HG02840 (cell line): ENCODE measurements around the gene KDM4C.
"Not testable (repeated sequence)": the region's sequence is repeated elsewhere in the genome, so short reads cannot be mapped to it uniquely, and the experiment has no call there.

Experiments used
- ATAC-seq: cut with Tn5 transposase; IDR thresholded peaks from one replicate; pipeline ENCODE4 v1.9.1; 2021; ENCODE audit warnings: mild to moderate bottlenecking, moderate library complexity, moderate number of reproducible peaks; ENCODE audit not compliant: unreplicated experiment, low FRiP score

KDM4C gene

DNA sequence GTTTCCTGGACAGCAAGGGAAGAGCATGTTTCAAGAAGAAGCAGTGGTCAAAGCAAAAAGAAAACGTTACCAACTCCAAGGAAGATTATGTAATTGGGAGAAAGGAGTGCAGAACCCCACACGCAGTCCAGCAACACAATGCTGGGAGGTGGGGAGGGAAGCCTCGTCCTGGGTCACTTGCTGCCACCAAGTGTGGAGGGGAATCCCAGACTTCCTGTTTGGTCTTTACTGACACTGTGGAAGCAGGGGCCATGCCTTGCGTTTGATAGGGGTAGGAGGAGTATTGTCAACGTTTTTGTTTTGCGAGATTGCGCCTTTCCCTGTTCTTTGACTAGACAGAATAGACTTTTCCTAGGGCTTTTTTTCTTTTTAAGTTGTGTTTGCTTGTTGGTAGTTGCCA is 421.0 kb downstream of the KDM4C start:
- no peak for ATAC-seq

DNA sequence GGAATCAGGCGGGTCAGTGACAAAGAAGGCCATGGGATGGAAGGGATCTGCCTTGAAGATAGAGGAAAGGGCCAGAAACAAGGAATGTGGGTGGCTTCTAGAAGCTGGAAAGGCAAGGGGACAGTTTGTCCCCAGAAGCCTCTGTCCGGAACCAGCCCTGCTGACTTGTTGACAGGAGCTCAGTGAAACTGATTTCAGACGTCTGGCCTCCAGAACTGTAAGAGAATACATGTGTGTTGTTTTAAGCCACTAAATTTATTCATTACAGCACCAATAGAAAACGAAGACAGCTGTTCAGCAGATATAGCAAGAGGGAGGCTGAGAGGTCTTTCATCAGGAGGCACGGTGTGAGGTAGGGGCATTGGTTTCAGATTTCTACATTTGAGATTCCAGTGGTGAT is 422.5 kb downstream of the KDM4C start:
- ATAC-seq: no peak

DNA sequence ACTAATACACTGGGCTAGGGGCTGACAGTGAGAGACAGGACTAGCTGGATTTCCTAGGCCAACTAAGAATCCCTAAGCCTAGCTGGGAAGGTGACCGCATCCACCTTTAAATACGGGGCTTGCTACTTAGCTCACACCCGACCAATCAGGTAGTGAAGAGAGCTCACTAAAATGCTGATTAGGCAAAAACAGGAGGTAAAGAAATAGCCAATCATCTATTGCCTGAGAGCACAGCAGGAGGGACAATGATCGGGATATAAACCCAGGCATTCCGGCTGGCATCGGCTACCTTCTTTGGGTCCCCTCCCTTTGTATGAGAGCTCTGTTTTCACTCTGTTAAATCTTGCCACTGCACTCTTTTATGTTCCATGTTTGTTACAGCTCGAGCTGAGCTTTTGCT is 425.4 kb downstream of the KDM4C start:
- not testable (repeated sequence) for ATAC-seq

DNA sequence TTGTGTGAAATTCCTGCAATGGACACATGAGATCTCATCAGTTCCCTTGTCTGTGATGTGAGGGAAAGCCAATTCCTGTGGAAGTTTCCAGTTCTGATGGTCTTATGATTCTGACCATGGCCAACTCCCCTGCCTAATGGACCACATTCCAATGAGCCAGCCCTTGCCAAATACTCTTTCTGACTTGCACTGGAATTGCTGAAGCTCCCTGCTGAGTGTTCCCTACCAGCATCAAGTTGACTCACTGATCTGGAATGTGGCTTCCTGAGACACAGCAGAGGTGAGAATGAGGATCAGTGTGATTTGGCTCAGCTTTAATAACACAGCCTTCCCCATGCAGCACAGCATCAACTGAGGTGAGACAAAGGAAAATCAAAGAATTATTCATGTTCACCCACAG is 427.8 kb downstream of the KDM4C start:
- ATAC-seq: no peak

DNA sequence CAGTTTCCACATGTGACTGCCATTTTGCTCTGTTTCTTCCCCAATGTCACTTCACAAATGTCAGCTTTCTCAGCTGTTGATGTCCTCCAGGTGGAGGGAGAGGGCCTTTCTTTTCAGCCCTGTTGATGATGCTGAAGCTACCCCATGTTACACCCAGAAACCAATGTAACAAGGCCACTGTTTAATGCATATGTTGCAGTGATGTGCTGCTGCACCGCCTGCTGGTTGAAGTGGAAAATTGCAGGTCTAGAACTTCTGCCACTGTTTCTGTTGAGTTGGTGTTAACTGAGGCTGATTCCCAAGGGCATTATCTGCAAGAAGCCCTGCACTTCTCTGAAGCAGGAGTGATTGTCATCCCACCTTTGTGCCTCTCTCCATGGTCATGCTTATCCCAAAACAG is 428.4 kb downstream of the KDM4C start:
- ATAC-seq: no peak

DNA sequence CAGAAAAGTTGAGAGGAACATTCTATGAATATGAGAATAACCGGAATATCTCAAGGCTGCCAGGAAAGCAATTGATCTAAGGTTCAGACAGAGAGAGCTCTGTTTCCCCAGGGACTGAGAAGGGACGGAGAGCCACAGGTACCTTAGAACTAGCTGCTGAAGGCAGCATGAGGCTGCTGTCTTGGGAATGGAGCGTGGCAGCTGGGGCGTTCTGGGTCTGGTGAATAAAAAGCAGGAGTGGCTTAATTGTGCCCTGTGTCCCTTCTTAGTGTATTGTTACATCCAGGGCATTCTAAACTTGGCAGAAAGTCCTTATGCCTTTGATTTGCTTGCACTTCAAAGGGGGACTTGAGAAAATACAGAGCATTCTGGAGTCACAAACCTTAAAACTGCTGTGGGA is 434.5 kb downstream of the KDM4C start:
- no peak for ATAC-seq

DNA sequence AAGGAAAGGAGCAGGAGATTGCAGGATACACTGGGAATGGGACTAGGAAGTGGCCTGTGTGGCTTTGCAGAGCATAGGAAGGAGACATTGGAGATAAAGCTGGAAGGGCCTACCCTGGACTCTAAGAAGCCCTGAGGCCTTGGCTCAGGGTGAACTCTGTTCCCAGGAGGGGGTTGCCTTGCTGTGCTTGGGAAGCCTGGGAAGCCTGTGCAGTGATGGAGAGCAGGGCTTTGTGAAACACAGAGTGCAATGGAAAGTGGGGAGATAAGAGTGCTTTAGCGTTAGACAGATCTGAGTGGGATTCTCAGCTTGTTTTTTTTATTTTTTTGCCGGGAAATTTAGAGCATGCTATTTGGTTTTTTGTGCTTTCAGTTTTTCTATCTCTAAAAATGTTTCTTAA is 437.8 kb downstream of the KDM4C start:
- ATAC-seq: no peak

DNA sequence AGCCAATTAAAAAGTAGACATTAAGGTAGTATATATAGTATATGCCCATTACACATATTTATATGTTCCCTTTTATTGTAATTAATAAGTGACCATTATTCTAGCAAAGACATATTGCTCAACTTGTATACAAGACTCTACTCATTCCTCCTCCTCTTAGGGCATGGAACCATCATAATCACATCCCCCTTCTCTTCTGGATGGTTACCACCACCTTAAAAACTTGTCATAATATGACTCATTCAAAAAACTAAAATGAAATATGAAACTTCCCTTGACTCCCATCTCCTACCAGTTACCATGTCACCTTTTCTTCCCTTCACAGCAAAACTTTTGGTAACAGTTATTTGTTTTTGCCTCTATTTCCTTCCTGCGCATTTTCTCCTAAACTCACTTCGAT is 438.7 kb downstream of the KDM4C start:
- ATAC-seq: no peak

DNA sequence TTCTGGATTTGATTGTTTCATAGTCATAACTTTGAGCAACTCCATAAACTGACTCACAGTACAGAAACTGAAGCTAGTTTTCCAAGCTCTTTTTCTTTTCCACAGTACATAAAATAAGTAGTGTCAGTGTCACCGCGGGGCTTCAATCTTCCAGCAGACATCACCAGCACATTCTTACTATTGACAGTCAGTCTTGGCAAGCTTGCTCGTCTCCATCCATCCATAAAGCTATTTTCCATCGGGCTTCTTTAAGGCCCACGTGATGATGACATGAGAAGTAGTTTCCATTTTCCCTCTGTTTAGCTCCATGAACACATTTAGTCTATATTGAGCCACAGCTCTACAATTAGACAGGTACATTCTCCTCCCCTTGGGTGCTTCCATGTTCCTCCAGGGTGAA is 443.4 kb downstream of the KDM4C start:
- no peak for ATAC-seq

DNA sequence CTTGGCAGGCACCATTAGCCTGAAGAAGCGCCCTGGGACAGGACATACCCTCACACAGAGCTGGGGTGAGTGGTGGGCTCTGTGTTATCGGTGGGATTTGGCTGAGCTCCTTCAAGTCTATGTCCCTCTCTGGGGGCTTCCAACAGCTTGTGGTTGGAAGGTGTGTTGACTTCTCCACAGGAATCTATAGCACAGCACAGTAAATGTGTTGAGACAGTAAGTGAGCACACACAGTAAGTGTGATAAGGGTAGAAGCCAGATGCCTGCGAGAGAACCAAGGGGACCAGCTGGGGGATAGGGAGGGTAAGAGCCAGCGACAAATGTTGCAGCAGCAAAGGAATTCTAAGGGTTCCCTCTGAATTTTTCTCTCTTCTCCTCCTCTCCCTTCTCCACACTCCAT is 448.0 kb downstream of the KDM4C start:
- no peak for ATAC-seq

DNA sequence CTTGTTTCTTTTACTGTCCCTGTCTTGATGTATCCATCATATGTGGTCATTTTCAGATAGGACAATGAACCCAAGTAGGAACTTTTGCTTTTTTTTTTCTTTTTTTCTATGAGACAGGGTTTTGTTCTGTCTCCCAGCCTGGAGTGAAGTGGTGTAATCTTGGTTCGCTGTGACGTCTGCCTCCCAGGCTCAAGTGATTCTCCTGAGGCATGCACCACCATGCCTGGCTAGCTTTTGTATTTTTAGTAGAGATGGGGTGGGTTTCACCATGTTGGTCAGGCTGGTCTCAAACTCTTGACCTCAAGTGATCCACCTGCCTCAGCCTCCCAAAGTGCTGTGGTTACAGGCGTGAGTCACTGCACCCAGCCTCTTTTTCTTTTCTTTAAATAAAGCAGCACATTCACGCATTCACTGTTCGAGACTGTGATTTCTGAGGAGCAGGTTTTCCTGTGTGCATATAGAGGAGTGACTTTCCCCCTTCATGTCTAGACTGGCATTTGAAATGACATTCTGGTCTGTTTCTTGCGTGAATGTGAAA is 448.5 kb downstream of the KDM4C start:
- ATAC-seq: no peak

DNA sequence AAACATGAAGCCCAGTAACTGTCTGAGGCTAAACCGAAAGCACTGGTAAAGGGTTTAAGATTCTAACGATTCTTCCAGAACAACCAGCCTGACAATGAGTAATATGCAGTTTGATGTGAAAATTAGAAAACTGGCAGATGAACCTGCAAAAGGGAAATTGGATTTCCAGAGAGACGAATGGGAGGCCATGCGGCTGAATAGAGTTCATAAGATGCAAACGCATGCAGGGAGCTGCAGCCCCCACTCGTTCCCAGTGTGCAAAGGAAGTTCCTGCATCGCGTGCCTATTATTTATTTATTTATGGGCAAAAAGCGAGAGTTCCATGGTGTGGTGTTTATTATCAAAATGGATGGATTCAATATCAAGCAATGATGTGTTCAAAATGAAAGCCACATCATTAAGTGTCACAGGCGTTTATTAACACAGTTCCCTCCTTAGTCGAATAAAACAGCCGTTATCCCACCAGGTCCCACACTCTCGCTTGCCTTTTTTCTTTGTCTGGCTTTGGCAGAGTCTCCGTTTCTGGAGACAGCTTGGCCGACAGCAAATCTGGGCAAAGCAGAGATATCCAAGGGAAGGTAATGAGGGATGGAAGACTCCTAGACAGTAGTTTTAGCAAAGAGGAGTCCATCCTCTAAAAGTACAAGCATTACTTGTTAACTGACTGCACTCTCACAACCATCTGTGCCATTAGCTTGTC is 451.4 kb downstream of the KDM4C start:
- no peak for ATAC-seq

DNA sequence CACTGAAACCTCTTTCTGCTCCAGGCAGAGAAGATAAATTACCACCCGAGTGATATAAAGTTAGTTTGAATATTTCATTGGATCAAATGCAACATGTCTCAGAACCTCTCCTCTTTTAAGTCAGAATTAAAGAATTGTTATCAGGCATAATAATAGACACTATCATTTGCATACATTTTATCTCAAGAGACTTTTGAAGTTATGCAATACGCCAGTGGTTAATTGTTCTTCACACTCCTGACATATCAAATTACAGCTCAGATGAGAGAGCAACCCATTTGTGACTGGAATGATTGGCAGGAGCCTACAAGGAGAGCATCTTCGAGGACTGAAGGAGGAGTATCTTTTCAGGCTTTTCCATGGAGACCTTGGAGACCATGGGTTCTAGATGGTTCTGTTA is 452.2 kb downstream of the KDM4C start:
- no peak for ATAC-seq

DNA sequence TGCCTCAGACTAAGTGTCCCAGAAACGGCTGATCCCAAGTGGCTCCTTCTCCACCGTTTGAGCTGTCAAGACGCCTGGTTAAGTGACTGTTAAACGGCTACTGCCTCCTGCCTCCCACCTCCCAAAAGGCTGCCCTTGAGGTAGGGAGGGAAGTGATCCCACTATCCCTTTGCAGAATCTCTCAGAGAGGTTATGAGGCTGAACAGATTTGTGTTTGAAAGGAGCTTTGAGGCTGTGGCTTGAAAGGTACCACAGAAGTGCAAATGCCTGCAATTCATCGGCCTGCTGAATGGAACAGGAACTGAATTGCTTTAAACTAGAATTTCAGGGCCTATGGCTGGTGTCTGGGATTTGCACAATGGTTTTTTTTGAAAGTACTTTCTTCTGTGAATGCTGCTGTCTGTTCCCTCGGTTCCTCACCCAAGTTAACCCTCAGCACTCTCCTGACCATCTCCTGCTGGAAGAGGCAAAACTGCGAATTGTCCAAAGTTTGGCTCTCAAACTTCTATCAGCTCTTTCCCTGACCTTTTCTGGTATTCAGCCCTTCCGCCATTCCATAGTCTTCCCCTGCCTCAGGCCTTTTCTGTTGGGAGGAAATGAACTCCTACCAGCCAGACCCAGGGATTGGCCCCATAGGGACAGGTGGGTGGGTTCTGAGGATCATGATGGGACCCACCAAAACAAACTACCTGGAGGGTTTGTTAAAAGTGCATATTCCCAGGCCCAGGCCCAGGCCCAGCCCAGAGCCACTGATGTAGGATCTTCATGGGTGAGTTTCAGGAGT is 453.3 kb downstream of the KDM4C start:
- ATAC-seq: no peak

DNA sequence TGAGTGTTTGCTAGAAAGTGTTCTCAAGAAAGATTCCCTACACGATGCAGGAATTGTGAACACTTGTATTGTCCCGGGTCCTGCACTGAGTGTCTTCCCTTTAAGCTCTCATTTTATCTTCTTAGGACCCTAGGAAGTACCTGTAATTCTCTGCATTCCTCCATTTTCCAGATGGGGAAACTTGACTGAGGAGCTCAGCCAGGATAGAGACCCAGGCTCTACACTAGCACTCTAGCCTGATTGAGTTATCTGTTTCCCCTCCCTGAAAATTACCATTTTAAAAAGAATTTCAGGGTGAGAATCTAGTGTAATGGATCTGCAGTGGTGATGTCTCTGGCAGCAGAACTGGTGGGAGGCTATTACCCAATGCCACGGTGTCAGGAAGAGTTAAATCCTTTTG is 453.9 kb downstream of the KDM4C start:
- ATAC-seq: no peak

DNA sequence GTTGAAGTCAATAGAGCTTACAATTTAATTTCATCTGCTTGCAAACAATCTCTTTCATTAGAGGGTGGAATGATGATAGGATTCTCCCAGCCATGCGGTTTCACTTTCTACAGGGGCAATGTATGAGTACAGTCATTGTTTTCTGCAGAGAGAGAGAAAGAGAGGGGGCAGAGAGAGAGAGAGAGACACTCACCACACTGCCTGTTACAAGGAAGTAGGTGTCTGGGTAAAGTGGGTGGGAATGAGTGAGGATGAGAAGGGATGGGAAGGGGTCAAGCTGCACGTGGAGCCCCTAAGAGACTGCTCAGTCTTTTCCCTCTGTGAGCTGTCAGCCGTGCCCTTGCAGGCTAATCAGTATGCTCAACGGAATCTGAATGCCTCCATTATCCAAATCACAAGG is 454.3 kb downstream of the KDM4C start:
- no peak for ATAC-seq

DNA sequence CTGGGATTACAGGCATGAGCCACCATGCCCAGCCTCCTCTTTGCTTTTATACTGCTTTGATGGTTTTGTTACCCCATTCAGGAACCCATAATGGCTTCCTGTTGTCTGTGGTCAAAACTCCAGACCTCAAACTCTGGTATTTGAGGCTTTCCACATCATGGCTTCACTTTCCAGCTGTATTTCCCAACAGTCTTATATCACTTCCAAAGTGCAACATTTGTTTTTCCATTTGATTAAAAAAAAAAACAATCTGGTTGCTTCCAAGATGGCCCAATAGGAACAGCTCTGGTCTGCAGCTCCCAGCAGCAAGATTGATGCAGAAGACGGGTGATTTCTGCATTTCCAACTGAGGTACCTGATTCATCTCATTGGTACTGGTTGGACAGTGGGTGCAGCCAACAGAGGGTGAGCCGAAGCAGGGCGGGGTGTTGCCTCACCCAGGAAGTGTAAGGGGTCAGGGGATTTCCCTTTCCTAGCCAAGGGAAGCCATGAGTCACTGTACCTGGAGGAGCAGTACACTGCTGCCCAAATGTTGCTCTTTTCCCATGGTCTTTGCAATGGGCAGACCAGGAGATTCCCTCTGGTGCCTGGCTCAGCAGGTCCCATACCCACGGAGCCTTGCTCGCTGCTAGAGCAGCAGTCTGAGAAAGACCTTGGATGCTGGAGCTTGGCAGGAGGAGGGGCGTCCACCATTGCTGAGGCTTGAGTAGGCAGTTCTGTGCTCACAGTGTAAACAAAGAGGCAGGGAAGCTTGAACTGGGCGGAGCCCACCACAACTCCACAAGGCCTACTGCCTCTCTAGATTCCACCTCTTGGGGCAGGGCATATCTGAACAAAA is 458.4 kb downstream of the KDM4C start:
- no peak for ATAC-seq

DNA sequence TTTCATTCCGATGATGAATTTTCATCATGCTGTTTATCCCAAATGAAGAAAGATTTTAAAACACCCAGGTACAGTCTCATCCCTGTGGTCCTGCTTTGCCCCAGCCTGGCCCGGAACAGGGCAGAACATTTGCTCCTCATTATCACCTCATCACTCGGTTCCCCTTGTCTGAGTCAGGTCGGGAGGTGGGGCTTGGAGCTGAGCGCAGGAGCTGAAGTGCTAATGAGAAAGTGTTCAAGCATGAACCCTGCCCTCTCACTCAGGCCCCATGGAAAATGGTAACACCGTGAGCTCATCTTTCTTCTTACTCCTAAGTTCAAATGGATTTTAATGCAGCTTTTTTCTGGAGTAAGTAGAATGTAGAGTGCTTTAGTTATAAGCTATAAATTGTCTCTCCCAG is 466.2 kb downstream of the KDM4C start:
- ATAC-seq: no peak
